Measurements from ENCODE around the gene SNCG.
"Not testable (repeated sequence)": the region's sequence is repeated elsewhere in the genome, so short reads cannot be mapped to it uniquely, and the experiment has no call there.

Gene SNCG

DNA sequence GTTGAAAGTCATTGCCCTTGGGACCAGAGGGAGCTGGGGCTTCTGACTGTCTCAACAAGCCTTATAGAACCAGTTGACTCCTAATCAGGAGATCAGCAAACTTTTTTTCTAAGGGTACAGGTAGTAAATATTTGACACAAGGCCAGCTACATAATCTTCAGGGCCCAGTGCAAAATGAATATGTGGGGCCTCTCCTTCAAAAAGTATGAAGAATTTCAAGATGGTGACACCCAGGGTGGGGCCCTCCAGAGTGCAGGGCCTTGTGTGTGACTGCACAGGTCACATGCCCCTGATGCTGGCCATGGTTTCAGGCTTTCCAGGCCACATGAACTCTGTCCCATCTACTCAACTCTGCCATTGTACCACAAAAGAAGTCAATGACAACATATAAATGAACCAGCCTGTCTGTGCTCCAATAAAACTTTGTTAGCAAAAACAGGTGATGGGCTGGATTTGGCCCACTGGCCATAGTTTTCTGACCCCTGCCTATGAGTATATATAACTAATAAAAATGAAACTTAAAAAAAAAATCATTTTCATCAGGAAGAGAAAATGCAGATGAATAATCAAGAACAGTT lies 7.1 kb upstream of the SNCG start:
- Histone ChIP-seq H4K91ac (ENCODE audit: low read depth, low read length, poor library complexity) (no peak overlapping the region), H2BK15ac (ENCODE audit: low read length) (no peak overlapping the region), H2BK12ac (ENCODE audit: low read length) (no peak overlapping the region), H2AK5ac (ENCODE audit: low read depth, low read length) (no peak overlapping the region), H2BK5ac (ENCODE audit: low read length) (no peak overlapping the region), H3K4me3 (ENCODE audit: low read length in 2 of 2) (no peak overlapping the region), H3K9me3 (replicated peaks in 1 of 2; ENCODE audit: control insufficient read depth in 2 of 2, insufficient read depth in 1 of 2, low read depth in 1 of 2, low read length in 2 of 2) (peaks cover 8 to 10% of the 10 kb centered on the region in 2 donors), H3K23ac (ENCODE audit: low read depth, low read length, poor library complexity) (no peak overlapping the region), H4K8ac (ENCODE audit: low read depth, low read length) (no peak overlapping the region), H3K27me3 (ENCODE audit: control insufficient read depth in 3 of 3, insufficient read depth in 3 of 3, low read depth in 1 of 3, low read length in 3 of 3) (no peaks in the 10 kb centered on the region), H3K14ac (ENCODE audit: low read length) (no peak overlapping the region), H3K79me1 (ENCODE audit: low read depth, low read length) (no peaks in the 10 kb centered on the region), H2AFZ (ENCODE audit: low read length) (no peak overlapping the region), H3K4ac (ENCODE audit: low read length) (no peak overlapping the region), H3K36me3 (replicated peaks in 1 of 2; ENCODE audit: control insufficient read depth in 2 of 2, insufficient read depth in 2 of 2, low read length in 2 of 2) (no peaks in the 10 kb centered on the region), H2BK120ac (ENCODE audit: low read depth, low read length) (no peak overlapping the region), H3K4me1 (ENCODE audit: control insufficient read depth in 2 of 2, insufficient read depth in 1 of 2, low read depth in 1 of 2, low read length in 2 of 2) (peaks cover 21 to 24% of the 10 kb centered on the region in 2 donors), H3K27ac (replicated peaks; ENCODE audit: low read length) (no peak overlapping the region), H3K4me2 (ENCODE audit: insufficient read depth, low read length, poor library complexity, severe bottlenecking) (no peak overlapping the region), H3K18ac (ENCODE audit: low read length) (no peak overlapping the region), H3K9ac (ENCODE audit: low read depth, low read length, poor library complexity) (no peak overlapping the region)
- DNase-seq (ENCODE audit: low spot score) = no peak

DNA sequence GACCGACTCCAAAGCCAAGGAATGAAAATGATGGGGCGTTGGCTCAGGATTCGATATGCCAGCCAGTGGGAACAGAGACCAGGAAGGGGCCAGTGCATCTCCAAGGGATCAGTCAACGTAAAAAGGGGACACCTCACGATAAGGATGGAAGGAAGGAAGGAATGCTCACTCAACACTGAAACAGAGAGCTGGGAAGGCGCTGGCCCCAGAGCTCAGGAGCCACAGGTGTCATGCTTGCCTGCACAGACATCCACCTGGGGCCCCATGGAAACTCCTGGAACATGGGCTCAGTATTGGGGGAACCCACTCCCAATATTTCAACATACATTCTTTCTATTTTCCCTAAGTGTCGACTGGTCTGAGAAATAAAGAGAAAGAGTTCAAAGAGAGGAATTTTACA lies 6.3 kb upstream of the SNCG start:
- no peak overlapping the region for H2BK12ac ChIP-seq (ENCODE audit: low read length)
- H3K79me1 ChIP-seq (ENCODE audit: low read depth, low read length) = no peaks in the 10 kb centered on the region
- no peak overlapping the region for H3K18ac ChIP-seq (ENCODE audit: low read length)
- no peak overlapping the region for H3K9ac ChIP-seq (ENCODE audit: low read depth, low read length, poor library complexity)
- H3K9me3 ChIP-seq (replicated peaks in 1 of 2; ENCODE audit: control insufficient read depth in 2 of 2, insufficient read depth in 1 of 2, low read depth in 1 of 2, low read length in 2 of 2) = peaks cover 8 to 10% of the 10 kb centered on the region in 2 donors
- H2BK5ac ChIP-seq (ENCODE audit: low read length) = no peak overlapping the region
- H3K4me1 ChIP-seq (ENCODE audit: control insufficient read depth in 2 of 2, insufficient read depth in 1 of 2, low read depth in 1 of 2, low read length in 2 of 2) = peaks cover 23 to 29% of the 10 kb centered on the region in 2 donors
- no peaks in the 10 kb centered on the region for H3K27me3 ChIP-seq (ENCODE audit: control insufficient read depth in 3 of 3, insufficient read depth in 3 of 3, low read depth in 1 of 3, low read length in 3 of 3)
- no peak overlapping the region for H3K4me3 ChIP-seq (ENCODE audit: low read length in 2 of 2)
- H3K27ac ChIP-seq (replicated peaks; ENCODE audit: low read length) = no peak overlapping the region
- no peak for DNase-seq (ENCODE audit: low spot score)
- H3K4me2 ChIP-seq (ENCODE audit: insufficient read depth, low read length, poor library complexity, severe bottlenecking) = no peak overlapping the region
- no peak overlapping the region for H4K91ac ChIP-seq (ENCODE audit: low read depth, low read length, poor library complexity)
- no CpG with 5 or more reads among the region's 7 CpGs for WGBS, 2 donors (ENCODE audit: extremely low coverage in 2 of 2, insufficient read length in 2 of 2, insufficient replicate concordance in 1 of 2)
- H2AFZ ChIP-seq (ENCODE audit: low read length) = no peak overlapping the region
- H2BK15ac ChIP-seq (ENCODE audit: low read length) = no peak overlapping the region
- H3K4ac ChIP-seq (ENCODE audit: low read length) = no peak overlapping the region
- no peak overlapping the region for H2BK120ac ChIP-seq (ENCODE audit: low read depth, low read length)
- H3K14ac ChIP-seq (ENCODE audit: low read length) = no peak overlapping the region
- no peak overlapping the region for H4K8ac ChIP-seq (ENCODE audit: low read depth, low read length)
- no peak overlapping the region for H3K23ac ChIP-seq (ENCODE audit: low read depth, low read length, poor library complexity)
- no peak overlapping the region for H2AK5ac ChIP-seq (ENCODE audit: low read depth, low read length)
- H3K36me3 ChIP-seq (replicated peaks in 1 of 2; ENCODE audit: control insufficient read depth in 2 of 2, insufficient read depth in 2 of 2, low read length in 2 of 2) = no peaks in the 10 kb centered on the region

DNA sequence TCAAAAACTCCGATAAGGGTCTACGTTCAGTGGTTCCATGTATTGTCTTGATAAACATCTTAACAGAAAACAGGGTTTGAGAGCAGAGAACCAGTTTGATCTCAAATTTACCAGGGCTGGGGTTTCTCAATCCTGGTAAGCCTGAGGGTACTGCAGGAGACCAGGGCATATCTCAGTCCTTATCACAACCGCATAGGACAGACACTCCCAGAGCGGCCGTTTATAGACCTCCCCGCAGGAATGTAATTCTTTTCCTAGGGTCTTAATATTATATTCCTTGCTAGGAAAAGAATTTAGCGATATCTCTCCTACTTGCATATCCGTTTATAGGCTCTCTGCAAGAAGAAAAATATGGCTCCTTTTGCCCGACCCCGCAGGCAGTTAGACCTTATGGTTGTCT lies 5.7 kb upstream of the SNCG start:
- not testable (repeated sequence) for H3K18ac ChIP-seq (ENCODE audit: low read length); H2BK12ac ChIP-seq (ENCODE audit: low read length); H3K36me3 ChIP-seq (replicated peaks in 1 of 2; ENCODE audit: control insufficient read depth in 2 of 2, insufficient read depth in 2 of 2, low read length in 2 of 2); H2BK5ac ChIP-seq (ENCODE audit: low read length); H3K23ac ChIP-seq (ENCODE audit: low read depth, low read length, poor library complexity); H3K4me3 ChIP-seq (ENCODE audit: low read length in 2 of 2); H2AK5ac ChIP-seq (ENCODE audit: low read depth, low read length); H3K27me3 ChIP-seq (ENCODE audit: control insufficient read depth in 3 of 3, insufficient read depth in 3 of 3, low read depth in 1 of 3, low read length in 3 of 3); DNase-seq (ENCODE audit: low spot score); H3K4ac ChIP-seq (ENCODE audit: low read length); H2AFZ ChIP-seq (ENCODE audit: low read length); H4K91ac ChIP-seq (ENCODE audit: low read depth, low read length, poor library complexity); H2BK15ac ChIP-seq (ENCODE audit: low read length); H3K27ac ChIP-seq (replicated peaks; ENCODE audit: low read length); H3K9ac ChIP-seq (ENCODE audit: low read depth, low read length, poor library complexity); H3K4me2 ChIP-seq (ENCODE audit: insufficient read depth, low read length, poor library complexity, severe bottlenecking); H3K79me1 ChIP-seq (ENCODE audit: low read depth, low read length); H2BK120ac ChIP-seq (ENCODE audit: low read depth, low read length); H4K8ac ChIP-seq (ENCODE audit: low read depth, low read length); H3K14ac ChIP-seq (ENCODE audit: low read length)
- Histone ChIP-seq H3K9me3 (replicated peaks in 1 of 2; ENCODE audit: control insufficient read depth in 2 of 2, insufficient read depth in 1 of 2, low read depth in 1 of 2, low read length in 2 of 2) (peaks cover 8 to 10% of the 10 kb centered on the region in 2 donors), H3K4me1 (ENCODE audit: control insufficient read depth in 2 of 2, insufficient read depth in 1 of 2, low read depth in 1 of 2, low read length in 2 of 2) (peaks cover 23 to 33% of the 10 kb centered on the region in 2 donors)
- no CpG with 5 or more reads among the region's 10 CpGs for WGBS, 2 donors (ENCODE audit: extremely low coverage in 2 of 2, insufficient read length in 2 of 2, insufficient replicate concordance in 1 of 2)

DNA sequence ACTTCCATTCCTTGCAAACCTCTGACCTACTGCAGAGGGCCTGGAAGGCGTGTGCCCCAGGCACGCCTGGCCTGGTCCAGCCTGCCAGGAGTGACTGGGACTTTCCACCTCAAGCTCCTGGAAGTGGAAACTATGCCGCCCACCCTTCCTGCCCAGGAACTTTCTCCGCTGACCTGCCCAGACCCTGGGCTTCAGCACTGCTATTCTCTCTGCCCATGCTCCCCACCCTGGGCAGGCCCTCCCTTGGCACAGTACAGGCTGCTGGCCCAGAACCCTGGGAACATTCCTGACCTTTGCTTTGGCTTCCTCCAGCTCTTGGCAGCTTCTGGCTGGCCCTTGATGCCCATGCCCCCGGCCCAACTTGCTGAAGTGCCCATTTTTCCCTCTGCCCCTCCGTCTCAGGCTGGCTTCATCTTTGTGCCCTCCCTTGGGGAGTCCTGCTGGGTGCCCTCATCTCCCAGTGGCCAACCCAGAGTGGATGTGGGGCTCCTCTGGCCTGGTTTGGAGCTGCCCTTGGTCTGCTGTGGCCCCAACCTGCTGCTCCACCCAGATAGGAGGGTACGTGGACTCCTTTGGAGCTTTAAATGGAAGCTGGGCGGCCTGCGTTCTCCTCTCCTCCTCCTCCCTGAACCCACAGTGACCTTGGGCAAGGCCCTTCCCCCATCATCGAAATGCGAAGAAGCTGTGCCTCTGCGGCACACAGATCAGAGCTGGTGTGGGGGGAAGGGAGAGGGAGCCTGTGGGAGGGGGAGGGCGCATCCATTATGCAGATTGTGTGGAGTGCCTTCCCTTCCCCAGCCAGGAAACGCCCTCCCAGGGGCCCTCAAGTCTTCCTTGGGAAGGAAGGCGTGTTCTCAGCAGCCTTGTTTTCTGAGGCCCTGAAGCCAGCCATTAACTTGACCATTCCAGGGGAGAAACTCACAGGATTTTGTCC lies 4.4 kb upstream of the SNCG start:
- Histone ChIP-seq H2BK12ac (ENCODE audit: low read length) (peak overlapping the region; percentile 75), H3K23ac (ENCODE audit: low read depth, low read length, poor library complexity) (peak overlapping the region; percentile 37), H3K9me3 (replicated peaks in 1 of 2; ENCODE audit: control insufficient read depth in 2 of 2, insufficient read depth in 1 of 2, low read depth in 1 of 2, low read length in 2 of 2) (peaks cover 8 to 10% of the 10 kb centered on the region in 2 donors), H3K18ac (ENCODE audit: low read length) (peak overlapping the region; percentile 93), H2BK15ac (ENCODE audit: low read length) (peak overlapping the region; percentile 46), H3K79me1 (ENCODE audit: low read depth, low read length) (no peaks in the 10 kb centered on the region), H2BK5ac (ENCODE audit: low read length) (peak overlapping the region; percentile 92), H2AK5ac (ENCODE audit: low read depth, low read length) (peak overlapping the region; percentile 100), H4K8ac (ENCODE audit: low read depth, low read length) (no peak overlapping the region), H2BK120ac (ENCODE audit: low read depth, low read length) (peak overlapping the region; percentile 88), H2AFZ (ENCODE audit: low read length) (peak overlapping the region; percentile 83), H3K36me3 (replicated peaks in 1 of 2; ENCODE audit: control insufficient read depth in 2 of 2, insufficient read depth in 2 of 2, low read length in 2 of 2) (no peaks in the 10 kb centered on the region), H3K27me3 (ENCODE audit: control insufficient read depth in 3 of 3, insufficient read depth in 3 of 3, low read depth in 1 of 3, low read length in 3 of 3) (no peaks in the 10 kb centered on the region), H3K4me3 (ENCODE audit: low read length in 2 of 2) (peak overlapping the region in 1 of 2 donors; percentile 16), H3K4me2 (ENCODE audit: insufficient read depth, low read length, poor library complexity, severe bottlenecking) (no peak overlapping the region), H3K4me1 (ENCODE audit: control insufficient read depth in 2 of 2, insufficient read depth in 1 of 2, low read depth in 1 of 2, low read length in 2 of 2) (peaks cover 33 to 45% of the 10 kb centered on the region in 2 donors), H4K91ac (ENCODE audit: low read depth, low read length, poor library complexity) (peak overlapping the region; percentile 79), H3K27ac (replicated peaks; ENCODE audit: low read length) (peak overlapping the region; percentile 41), H3K14ac (ENCODE audit: low read length) (peak overlapping the region; percentile 63), H3K9ac (ENCODE audit: low read depth, low read length, poor library complexity) (peak overlapping the region; percentile 53), H3K4ac (ENCODE audit: low read length) (peak overlapping the region; percentile 17)
- no CpG with 5 or more reads among the region's 15 CpGs for WGBS, 2 donors (ENCODE audit: extremely low coverage in 2 of 2, insufficient read length in 2 of 2, insufficient replicate concordance in 1 of 2)
- no peak for DNase-seq (ENCODE audit: low spot score)

Data from neuronal stem cell (in vitro differentiated cells).